Thyroid gland (tissue), 4 donors: ENCODE measurements around the gene CCDC63.

Experiments
- POLR2A ChIP-seq, 2 donors: fragments of 450-650 bp; IDR thresholded peaks; one replicate each; pipeline ENCODE4 v1.6.1; 2017; ENCODE audit warnings: antibody characterized with exemption in 2 of 2, mild to moderate bottlenecking in 2 of 2, moderate library complexity in 1 of 2
- TF ChIP-seq, protein P1 (sequence below), 6 experiments: fragments of 200-600 bp in 3 of 6; fragments of 450-650 bp in 3 of 6; sonication (generic) in 3 of 6; IDR thresholded peaks; one replicate each; pipeline ENCODE4 v1.5.1; 2016 to 2019; ENCODE audit warnings: antibody characterized with exemption in 6 of 6, mild to moderate bottlenecking in 2 of 6, inconsistent platforms in 1 of 6, moderate library complexity in 1 of 6

GRCh38 chr12:110917467-110917866, 70.7 kb downstream of the CCDC63 start:
- TF ChIP-seq, protein P1, sequence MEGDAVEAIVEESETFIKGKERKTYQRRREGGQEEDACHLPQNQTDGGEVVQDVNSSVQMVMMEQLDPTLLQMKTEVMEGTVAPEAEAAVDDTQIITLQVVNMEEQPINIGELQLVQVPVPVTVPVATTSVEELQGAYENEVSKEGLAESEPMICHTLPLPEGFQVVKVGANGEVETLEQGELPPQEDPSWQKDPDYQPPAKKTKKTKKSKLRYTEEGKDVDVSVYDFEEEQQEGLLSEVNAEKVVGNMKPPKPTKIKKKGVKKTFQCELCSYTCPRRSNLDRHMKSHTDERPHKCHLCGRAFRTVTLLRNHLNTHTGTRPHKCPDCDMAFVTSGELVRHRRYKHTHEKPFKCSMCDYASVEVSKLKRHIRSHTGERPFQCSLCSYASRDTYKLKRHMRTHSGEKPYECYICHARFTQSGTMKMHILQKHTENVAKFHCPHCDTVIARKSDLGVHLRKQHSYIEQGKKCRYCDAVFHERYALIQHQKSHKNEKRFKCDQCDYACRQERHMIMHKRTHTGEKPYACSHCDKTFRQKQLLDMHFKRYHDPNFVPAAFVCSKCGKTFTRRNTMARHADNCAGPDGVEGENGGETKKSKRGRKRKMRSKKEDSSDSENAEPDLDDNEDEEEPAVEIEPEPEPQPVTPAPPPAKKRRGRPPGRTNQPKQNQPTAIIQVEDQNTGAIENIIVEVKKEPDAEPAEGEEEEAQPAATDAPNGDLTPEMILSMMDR (IDR thresholded peaks at IDR 0.05), result no peak
- no peak for TF ChIP-seq POLR2A (IDR thresholded peaks at IDR 0.05)
